H1 (cell line): ENCODE results near the gene MIS18A. TPM values are rescaled to one million over a fixed set of nuclear protein-coding genes. Genes with fewer than 3 reads are reported as not detected.

Experiments used
- CTCF ChIA-PET: fragments of 300-600 bp; sonication (Branson Sonifier 250); formaldehyde crosslinking; loops from one replicate; lab custom pipeline; 2021; ENCODE audit not compliant: partially characterized antibody; lab: Charles Lee
- POLR2A ChIA-PET: fragments of 300-600 bp; sonication (Branson Sonifier 250); formaldehyde crosslinking; loops from one replicate; lab custom pipeline; 2021; ENCODE audit warnings: inconsistent platforms; ENCODE audit not compliant: partially characterized antibody; lab: Charles Lee
- DNase-seq, 2 experiments: peaks; one replicate each; pipeline versions ENCODE4 v3.0.0 to v3.0.0-alpha.2; 2010 to 2022; ENCODE audit warnings: low spot score in 2 of 2, low read depth in 1 of 2, mixed read lengths in 1 of 2
- FAIRE-seq: peaks from 2 replicates; lab custom pipeline; 2011; peaks lifted over from hg19 to GRCh38; lab: Jason Lieb, UNC
- H2AFZ ChIP-seq: 2 replicates; pipeline ENCODE4 v1.8.1; 2012; ENCODE audit warnings: low read length, inconsistent platforms
- H2AK5ac ChIP-seq: 2 replicates; pipeline ENCODE4 v1.6.1; 2013; ENCODE audit warnings: low read depth, low read length
- H2BK120ac ChIP-seq: replicated peaks from 2 replicates; pipeline ENCODE3; 2013; ENCODE audit warnings: low read depth, low read length, inconsistent platforms
- H2BK12ac ChIP-seq: 2 replicates; pipeline ENCODE4 v1.6.1; 2013; ENCODE audit warnings: low read depth, low read length
- H2BK15ac ChIP-seq: 2 replicates; pipeline ENCODE4 v1.6.1; 2013; ENCODE audit warnings: low read length
- H2BK20ac ChIP-seq: 2 replicates; pipeline ENCODE4 v1.6.1; 2013; ENCODE audit warnings: low read length
- H2BK5ac ChIP-seq: 2 replicates; pipeline ENCODE4 v1.6.1; 2013; ENCODE audit warnings: low read depth, low read length
- H3K14ac ChIP-seq: 2 replicates; pipeline ENCODE4 v1.6.1; 2013; ENCODE audit warnings: inconsistent platforms; ENCODE audit not compliant: insufficient read length
- H3K18ac ChIP-seq: 2 replicates; pipeline ENCODE4 v1.6.1; 2013; ENCODE audit warnings: low read length; ENCODE audit errors: extremely low read depth
- H3K23ac ChIP-seq: 2 replicates; pipeline ENCODE4 v1.6.1; 2013; ENCODE audit warnings: inconsistent platforms; ENCODE audit not compliant: insufficient read length
- H3K23me2 ChIP-seq: 2 replicates; pipeline ENCODE4 v1.6.1; 2013; ENCODE audit warnings: low read depth, low read length
- H3K27ac ChIP-seq: 2 replicates; pipeline ENCODE4 v1.6.1; 2011; ENCODE audit warnings: low read depth, low read length, inconsistent platforms
- H3K27me3 ChIP-seq, 4 experiments: replicated peaks in 1 of 4; 1 replicate in 1 of 4; 2 replicates in 3 of 4; pipeline versions ENCODE4 v1.6.1 to v1.8.1; 2011 to 2013; ENCODE audit warnings: low read length in 3 of 4, mild to moderate bottlenecking in 3 of 4, inconsistent platforms in 2 of 4, mixed read lengths in 2 of 4, moderate library complexity in 1 of 4; ENCODE audit not compliant: control insufficient read depth in 3 of 4, insufficient read depth in 3 of 4; ENCODE audit errors: extremely low read depth in 1 of 4
- H3K36me3 ChIP-seq, 4 experiments: 2 replicates each; pipeline versions ENCODE4 v1.6.1 to v1.8.1; 2011 to 2013; ENCODE audit warnings: mild to moderate bottlenecking in 4 of 4, low read length in 3 of 4, moderate library complexity in 2 of 4, control low read depth in 1 of 4, inconsistent platforms in 1 of 4; ENCODE audit not compliant: insufficient read depth in 4 of 4, control insufficient read depth in 2 of 4
- H3K4ac ChIP-seq: replicated peaks from 2 replicates; pipeline ENCODE3; 2013; ENCODE audit warnings: low read length, low read depth, mixed read lengths, inconsistent platforms; ENCODE audit not compliant: insufficient read length
- H3K4me1 ChIP-seq, 4 experiments: replicated peaks in 1 of 4; 1 replicate in 1 of 4; 2 replicates in 3 of 4; pipeline versions ENCODE4 v1.6.1 to v1.8.1; 2011 to 2013; ENCODE audit warnings: low read length in 3 of 4, inconsistent platforms in 2 of 4, mixed read lengths in 1 of 4; ENCODE audit not compliant: insufficient read depth in 4 of 4, control insufficient read depth in 3 of 4
- H3K4me2 ChIP-seq, 2 experiments: 2 replicates each; pipeline versions ENCODE4 v1.6.1 to v1.8.1; 2011 to 2013; ENCODE audit warnings: low read depth in 2 of 2, low read length in 2 of 2, control low read depth in 1 of 2, inconsistent platforms in 1 of 2, mild to moderate bottlenecking in 1 of 2; ENCODE audit not compliant: insufficient read depth in 1 of 2
- H3K4me3 ChIP-seq, 4 experiments: fragments of 200-600, 300-600 bp in 1 of 4; sonication (generic), shearing (Covaris generic), sonication (Bioruptor Twin) in 1 of 4; 2 replicates each; pipeline versions ENCODE4 v1.5.1 to v1.8.1; 2011 to 2016; ENCODE audit warnings: low read length in 4 of 4, low read depth in 3 of 4, control low read depth in 2 of 4, inconsistent platforms in 2 of 4, mild to moderate bottlenecking in 2 of 4, mixed read lengths in 1 of 4, moderate library complexity in 1 of 4; ENCODE audit not compliant: insufficient read depth in 2 of 4; ENCODE audit errors: extremely low read depth in 1 of 4
- H3K56ac ChIP-seq: replicated peaks from 2 replicates; pipeline ENCODE3; 2013; ENCODE audit warnings: low read depth, mild to moderate bottlenecking, mixed read lengths, low read length, inconsistent platforms; ENCODE audit not compliant: insufficient read length
- H3K79me1 ChIP-seq: 2 replicates; pipeline ENCODE4 v1.6.1; 2013; ENCODE audit warnings: low read depth, low read length, control low read depth
- H3K79me2 ChIP-seq, 2 experiments: 2 replicates each; pipeline versions ENCODE4 v1.6.1 to v1.8.1; 2012 to 2013; ENCODE audit warnings: low read length in 2 of 2, mild to moderate bottlenecking in 2 of 2, inconsistent platforms in 1 of 2; ENCODE audit not compliant: insufficient read depth in 2 of 2, control insufficient read depth in 1 of 2
- H3K9ac ChIP-seq, 4 experiments: replicated peaks in 1 of 4; 1 replicate in 1 of 4; 2 replicates in 3 of 4; pipeline versions ENCODE4 v1.6.1 to v1.8.1; 2011 to 2013; ENCODE audit warnings: low read depth in 3 of 4, low read length in 3 of 4, control low read depth in 2 of 4, mild to moderate bottlenecking in 2 of 4, moderate library complexity in 2 of 4, inconsistent platforms in 1 of 4; ENCODE audit errors: extremely low read depth in 1 of 4
- H3K9me3 ChIP-seq, 2 experiments: 2 replicates each; pipeline versions ENCODE4 v1.6.1 to v1.8.1; 2012 to 2013; ENCODE audit warnings: mild to moderate bottlenecking in 2 of 2, moderate library complexity in 2 of 2, control low read depth in 1 of 2, inconsistent platforms in 1 of 2, low read depth in 1 of 2, low read length in 1 of 2, mixed read lengths in 1 of 2; ENCODE audit not compliant: insufficient read depth in 2 of 2
- H4K20me1 ChIP-seq, 2 experiments: replicated peaks in 1 of 2; 2 replicates each; pipeline versions ENCODE3 to v1.8.1; 2011 to 2013; ENCODE audit warnings: inconsistent platforms in 2 of 2, low read length in 2 of 2, mild to moderate bottlenecking in 1 of 2; ENCODE audit not compliant: insufficient read depth in 2 of 2, control insufficient read depth in 1 of 2
- H4K5ac ChIP-seq: 2 replicates; pipeline ENCODE4 v1.6.1; 2013; ENCODE audit warnings: low read length, low read depth, mixed read lengths, inconsistent platforms; ENCODE audit not compliant: insufficient read length
- H4K8ac ChIP-seq: 2 replicates; pipeline ENCODE4 v1.8.0; 2013; ENCODE audit warnings: mild to moderate bottlenecking, moderate library complexity, low read length, inconsistent platforms; ENCODE audit not compliant: insufficient read depth; ENCODE audit errors: extremely low read depth
- H4K91ac ChIP-seq: replicated peaks from 2 replicates; pipeline ENCODE3; 2013; ENCODE audit warnings: low read length, mixed read lengths, inconsistent platforms; ENCODE audit not compliant: insufficient read length
- CHD1 ChIP-seq: IDR thresholded peaks from 2 replicates; pipeline ENCODE4 v1.6.1; 2012; ENCODE audit warnings: low read depth, low read length, improper control_type of control experiment
- EGR1 ChIP-seq: IDR thresholded peaks from 2 replicates; pipeline ENCODE4 v1.6.1; 2011; ENCODE audit warnings: low read depth, low read length, borderline replicate concordance
- HDAC2 ChIP-seq, 2 experiments: fragments of 300-600 bp in 1 of 2; sonication (generic) in 1 of 2; IDR thresholded peaks; 2 replicates each; pipeline ENCODE4 v1.6.1; 2011 to 2012; ENCODE audit warnings: low read depth in 2 of 2, low read length in 2 of 2, mild to moderate bottlenecking in 2 of 2, moderate library complexity in 2 of 2, borderline replicate concordance in 1 of 2, inconsistent platforms in 1 of 2
- POLR2A ChIP-seq, 2 experiments: IDR thresholded peaks; 1 replicate in 1 of 2; 2 replicates in 1 of 2; pipeline ENCODE4 v1.6.1; 2011; ENCODE audit warnings: low read depth in 2 of 2, low read length in 2 of 2, mild to moderate bottlenecking in 2 of 2; ENCODE audit errors: control extremely low read depth in 1 of 2
- SAP30 ChIP-seq: fragments of 300-600 bp; sonication (generic); IDR thresholded peaks from 2 replicates; pipeline ENCODE4 v1.7.1; 2012; ENCODE audit warnings: low read length, moderate library complexity, mild to moderate bottlenecking, inconsistent platforms; ENCODE audit not compliant: insufficient read depth, insufficient replicate concordance
- TAF1 ChIP-seq: IDR thresholded peaks from 2 replicates; pipeline ENCODE4 v1.6.1; 2011; ENCODE audit warnings: mild to moderate bottlenecking, low read depth, low read length
- WGBS, 2 experiments: shearing (Covaris generic) in 1 of 2; methylation state at CpG; one replicate each; pipeline versions ENCODE4 v1.1.6 to v1.1.7; 2013 to 2015; ENCODE audit warnings: low lambda C conversion rate in 2 of 2, mixed read lengths in 2 of 2, inconsistent platforms in 1 of 2, low coverage in 1 of 2, missing lambda C conversion rate in 1 of 2; ENCODE audit not compliant: insufficient replicate concordance in 2 of 2, insufficient coverage in 1 of 2, insufficient read length in 1 of 2; ENCODE audit errors: extremely low coverage in 1 of 2, missing lambda C conversion rate in 1 of 2; 5-methylcytosine and 5-hydroxymethylcytosine counted together
- long read RNA-seq, 2 experiments: library from RNA in 1 of 2; library from capped mRNA in 1 of 2; stranded (forward); transcript quantifications; one replicate each; pipeline ENCODE4 v2.0.0, GENCODE V29; 2021; ENCODE audit warnings: inconsistent platforms in 1 of 2
- polyA minus RNA-seq, 3 experiments: library from RNA; depleted of rRNA, polyadenylated mRNA; stranded (reverse); fragments of >200 nt; gene quantifications; 1 replicate in 2 of 3; 2 replicates in 1 of 3; pipeline ENCODE4 v1.2.3, GENCODE V29; 2011
- polyA plus RNA-seq, 7 experiments: library from polyadenylated mRNA; depleted of rRNA in 3 of 7; stranded (reverse) in 5 of 7; unstranded in 2 of 7; fragments of >200 nt in 5 of 7; fragments of 200-250 nt in 2 of 7; gene quantifications; 1 replicate in 5 of 7; 2 replicates in 1 of 7; 4 replicates in 1 of 7; pipeline versions ENCODE4 v1.2.1 to v1.2.3, GENCODE V29; 2011 to 2013; ENCODE audit warnings: missing spikeins in 2 of 7, mixed read lengths in 2 of 7
- total RNA-seq: library from RNA; stranded (reverse); fragmentation: NEBNext Ultra II Directional; extraction: Animal tissue kit (Norgen Biotek cat#: 25700); gene quantifications from 2 replicates; pipeline ENCODE4 v1.2.1, GENCODE V29; 2021

Gene MIS18A, protein sequence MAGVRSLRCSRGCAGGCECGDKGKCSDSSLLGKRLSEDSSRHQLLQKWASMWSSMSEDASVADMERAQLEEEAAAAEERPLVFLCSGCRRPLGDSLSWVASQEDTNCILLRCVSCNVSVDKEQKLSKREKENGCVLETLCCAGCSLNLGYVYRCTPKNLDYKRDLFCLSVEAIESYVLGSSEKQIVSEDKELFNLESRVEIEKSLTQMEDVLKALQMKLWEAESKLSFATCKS
- total RNA-seq (53.0 and 59.6 TPM in 2 replicates), polyA plus RNA-seq (2011; rRNA removed) (28.6 and 28.9 TPM in 2 replicates), polyA minus RNA-seq (2011; rRNA and poly(A)+ RNA removed) (4.9 and 7.3 TPM in 2 replicates)
- polyA plus RNA-seq (2011; cell fraction: cytosol; rRNA removed) = 52.1 TPM
- 13.5 TPM for polyA plus RNA-seq (2011; cell fraction: nucleus; rRNA removed)
- polyA plus RNA-seq (2012, experiment 1 of 2) = 31.0 to 40.4 TPM (median 34.6 TPM) in 4 replicates
- 11.6 TPM for polyA plus RNA-seq (2012, experiment 2 of 2)
- 66.9 TPM for polyA plus RNA-seq (2013, experiment 1 of 2)
- polyA plus RNA-seq (2013, experiment 2 of 2) = 66.8 TPM
- 8.8 TPM for polyA minus RNA-seq (2011; cell fraction: cytosol; rRNA and poly(A)+ RNA removed)
- 7.1 TPM for polyA minus RNA-seq (2011; cell fraction: nucleus; rRNA and poly(A)+ RNA removed)
- long read RNA-seq, experiment 1, transcript MIS18A-201 (5 exons, 1,575 nt) = major isoform, 44 of 72 reads
- long read RNA-seq, experiment 1, partial matches to known transcripts = 8 of 72 reads
- long read RNA-seq, experiment 1, other reads (novel, unspliced or antisense) = 20 of 72 reads
- long read RNA-seq, experiment 2, transcript MIS18A-201 (5 exons, 1,575 nt) = major isoform, 27 of 30 reads
- long read RNA-seq, experiment 2, partial matches to known transcripts = 3 of 30 reads
- long read RNA-seq, experiment 2, other reads (novel, unspliced or antisense) = 0 of 30 reads

DNA sequence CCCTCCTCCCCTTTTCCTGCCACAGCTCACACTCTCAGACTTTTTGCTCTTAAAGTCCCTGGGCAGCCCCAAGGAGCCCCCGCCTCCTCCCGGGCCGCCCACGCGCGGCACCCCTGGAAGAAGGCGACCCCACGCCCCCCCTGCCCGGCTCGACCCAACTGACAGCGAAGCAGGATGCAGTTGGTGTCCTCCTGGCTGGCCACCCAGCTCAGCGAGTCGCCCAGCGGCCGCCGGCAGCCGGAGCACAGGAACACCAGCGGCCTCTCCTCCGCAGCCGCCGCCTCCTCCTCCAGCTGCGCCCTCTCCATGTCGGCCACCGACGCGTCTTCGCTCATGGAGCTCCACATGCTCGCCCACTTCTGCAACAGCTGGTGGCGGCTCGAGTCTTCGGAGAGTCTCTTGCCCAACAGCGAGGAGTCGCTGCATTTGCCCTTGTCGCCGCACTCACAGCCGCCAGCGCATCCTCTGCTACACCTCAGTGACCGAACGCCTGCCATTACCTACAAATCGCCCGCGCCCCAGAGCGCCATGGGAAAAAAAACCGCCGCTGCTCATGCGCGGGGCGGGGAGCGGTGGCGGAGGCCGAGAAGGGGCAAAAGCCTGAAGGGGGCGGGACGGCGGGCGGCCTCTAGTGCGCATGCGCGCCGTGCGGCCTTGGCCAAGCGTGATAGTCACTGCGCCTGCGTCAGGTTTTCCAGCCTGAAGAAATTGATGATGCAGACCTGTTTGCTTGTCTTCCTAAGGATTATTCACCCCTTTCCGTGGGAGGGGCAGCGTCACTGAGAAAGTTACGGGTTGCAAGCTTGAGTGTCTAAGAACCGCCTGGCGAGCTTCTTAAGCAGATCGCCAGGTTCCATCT is at the start of gene MIS18A:
MIS18A (minus strand) TSS at position 532 of the 859 bp plus-strand sequence; CDS start at position 497, 35 bp downstream.
- H4K5ac ChIP-seq = peak within 1 kb of the TSS; percentile 92
- H2BK120ac ChIP-seq = no peak within 1 kb of the TSS
- DNase-seq (peak; percentile 80 to 97), FAIRE-seq (no peak)
- H3K79me2 ChIP-seq = peaks cover 3 to 27% of the 10 kb centered on the region in 2 experiments
- H3K9ac ChIP-seq = peak within 1 kb of the TSS; percentile 78 to 83 (median 79)
- CTCF ChIA-PET = interaction anchor here (0.6 to 1.1 kb wide), 2 partner anchors 27 to 345 kb away, joined by 3 read pairs; no protein-coding TSS in a partner anchor
- H3K27ac ChIP-seq = peak within 1 kb of the TSS; percentile 24
- peak within 1 kb of the TSS; percentile 70 to 89 for H3K4me2 ChIP-seq
- no peaks in the 10 kb centered on the region for H4K20me1 ChIP-seq
- H3K56ac ChIP-seq = peak within 1 kb of the TSS; percentile 62
- H3K27me3 ChIP-seq = no peaks in the 10 kb centered on the region
- H2AK5ac ChIP-seq = no peak within 1 kb of the TSS
- 2% methylated on average over 58 of the region's 69 CpGs; no CpG with 5 or more reads in 1 of the 2 experiments for WGBS, 2 experiments
- peak within 1 kb of the TSS; percentile 91 for H4K91ac ChIP-seq
- no peak within 1 kb of the TSS for H2BK20ac ChIP-seq
- peak within 1 kb of the TSS; percentile 66 to 96 (median 92) for H3K4me3 ChIP-seq
- H3K9me3 ChIP-seq = no peaks in the 10 kb centered on the region
- H3K18ac ChIP-seq = peak within 1 kb of the TSS; percentile 95
- H3K4me1 ChIP-seq = peaks cover 0 to 2% (median 0%) of the 10 kb centered on the region in 4 experiments; a peak in 4 of 7 replicates
- peak within 1 kb of the TSS; percentile 66 for H3K4ac ChIP-seq
- POLR2A ChIA-PET = no interaction called here
- H2BK12ac ChIP-seq = no peak within 1 kb of the TSS
- H2BK15ac ChIP-seq = 0 out of 2 replicates have a peak within 1 kb of the TSS, but pooled peaks have one; percentile 81
- no peak within 1 kb of the TSS for H3K14ac ChIP-seq
- H3K23ac ChIP-seq = no peak within 1 kb of the TSS
- H3K36me3 ChIP-seq = peaks cover 0 to 9% (median under 1%) of the 10 kb centered on the region in 4 experiments; a peak in 4 of 8 replicates
- peak within 1 kb of the TSS; percentile 92 for H2BK5ac ChIP-seq
- no peak within 1 kb of the TSS; the same call in 1 of the 2 replicates for H4K8ac ChIP-seq
- 0 out of 2 replicates have a peak, but pooled peaks cover 2% of the 10 kb centered on the region for H3K79me1 ChIP-seq
- no peaks in the 10 kb centered on the region; the same call in none of the 2 replicates for H3K23me2 ChIP-seq
- H2AFZ ChIP-seq = peak within 1 kb of the TSS; percentile 97; the same call in 1 of the 2 replicates
- TF ChIP-seq HDAC2 (IDR thresholded peaks at IDR 0.05; ENCODE audit: borderline replicate concordance in 1 of 2, low read depth in 2 of 2, low read length in 2 of 2) (peak in 1 of 2 experiments; percentile 98; a peak in 2 of 4 replicates), SAP30 (peak; percentile 85), TAF1 (peak; percentile 67), POLR2A (IDR thresholded peaks at IDR 0.05; ENCODE audit: control extremely low read depth in 1 of 2, low read depth in 2 of 2, low read length in 2 of 2) (peak in 1 of 2 experiments; percentile 67; a peak in 2 of 3 replicates), EGR1 (peak; percentile 34; the same call in 1 of the 2 replicates), CHD1 (no peak)
